HUES48 (cell line): ENCODE results near the gene RHBDD1.

Experiments used
- H3K27ac ChIP-seq: one replicate; pipeline ENCODE4 v1.7.0; 2013; ENCODE audit warnings: low read depth, low read length, inconsistent platforms
- H3K27me3 ChIP-seq: 2 replicates; pipeline ENCODE4 v1.6.1; 2013; ENCODE audit warnings: mild to moderate bottlenecking, low read length; ENCODE audit not compliant: control insufficient read depth, insufficient read depth
- H3K36me3 ChIP-seq: 2 replicates; pipeline ENCODE4 v1.6.1; 2013; ENCODE audit warnings: low read length; ENCODE audit not compliant: control insufficient read depth, insufficient read depth
- H3K4me1 ChIP-seq: 2 replicates; pipeline ENCODE4 v1.6.1; 2013; ENCODE audit warnings: mild to moderate bottlenecking, low read length; ENCODE audit not compliant: control insufficient read depth, insufficient read depth
- H3K4me3 ChIP-seq: 2 replicates; pipeline ENCODE4 v1.5.1; 2013; ENCODE audit warnings: mild to moderate bottlenecking, low read depth, low read length
- H3K9ac ChIP-seq: 2 replicates; pipeline ENCODE4 v1.6.1; 2013; ENCODE audit warnings: mild to moderate bottlenecking, low read depth, low read length, moderate library complexity
- H3K9me3 ChIP-seq: 2 replicates; pipeline ENCODE4 v1.6.1; 2013; ENCODE audit warnings: low read length; ENCODE audit not compliant: control insufficient read depth, insufficient read depth

The RHBDD1 gene

GRCh38 chr2:226970362-226970761, 134.5 kb downstream of the RHBDD1 start:
- H3K27ac ChIP-seq, result no peak overlapping the region
- H3K27me3 ChIP-seq, result no peaks in the 10 kb centered on the region
- H3K9ac ChIP-seq, result no peak overlapping the region
- H3K36me3 ChIP-seq, result no peaks in the 10 kb centered on the region
- H3K4me1 ChIP-seq, result no peaks in the 10 kb centered on the region
- no peaks in the 10 kb centered on the region for H3K9me3 ChIP-seq
- no peak overlapping the region for H3K4me3 ChIP-seq

GRCh38 chr2:226971084-226971483, 135.2 kb downstream of the RHBDD1 start:
- H3K9ac ChIP-seq, result no peak overlapping the region
- H3K9me3 ChIP-seq, result no peaks in the 10 kb centered on the region
- no peak overlapping the region for H3K27ac ChIP-seq
- H3K27me3 ChIP-seq, result no peaks in the 10 kb centered on the region
- H3K4me3 ChIP-seq, result no peak overlapping the region
- no peaks in the 10 kb centered on the region for H3K4me1 ChIP-seq
- H3K36me3 ChIP-seq, result no peaks in the 10 kb centered on the region

GRCh38 chr2:226971770-226972169, 135.9 kb downstream of the RHBDD1 start:
- Histone ChIP-seq H3K9ac (no peak overlapping the region), H3K4me1 (no peaks in the 10 kb centered on the region), H3K4me3 (no peak overlapping the region), H3K27me3 (no peaks in the 10 kb centered on the region), H3K27ac (no peak overlapping the region), H3K9me3 (no peaks in the 10 kb centered on the region), H3K36me3 (no peaks in the 10 kb centered on the region)

GRCh38 chr2:226973816-226974215, 138.0 kb downstream of the RHBDD1 start:
- no peaks in the 10 kb centered on the region for H3K27me3 ChIP-seq
- peaks cover 3% of the 10 kb centered on the region; the same call in 1 of the 2 replicates for H3K4me1 ChIP-seq
- no peaks in the 10 kb centered on the region for H3K9me3 ChIP-seq
- H3K9ac ChIP-seq, result no peak overlapping the region
- no peak overlapping the region for H3K27ac ChIP-seq
- no peaks in the 10 kb centered on the region for H3K36me3 ChIP-seq
- H3K4me3 ChIP-seq, result no peak overlapping the region

GRCh38 chr2:226977775-226978190, 141.9 kb downstream of the RHBDD1 start:
- no peaks in the 10 kb centered on the region for H3K27me3 ChIP-seq
- peaks cover 3% of the 10 kb centered on the region; the same call in 1 of the 2 replicates for H3K4me1 ChIP-seq
- no peak overlapping the region for H3K27ac ChIP-seq
- no peaks in the 10 kb centered on the region for H3K9me3 ChIP-seq
- H3K9ac ChIP-seq, result no peak overlapping the region
- no peak overlapping the region for H3K4me3 ChIP-seq
- H3K36me3 ChIP-seq, result no peaks in the 10 kb centered on the region

GRCh38 chr2:226978300-226978699, 142.4 kb downstream of the RHBDD1 start:
- H3K27me3 ChIP-seq, result no peaks in the 10 kb centered on the region
- no peak overlapping the region for H3K4me3 ChIP-seq
- H3K36me3 ChIP-seq, result no peaks in the 10 kb centered on the region
- no peaks in the 10 kb centered on the region for H3K9me3 ChIP-seq
- H3K9ac ChIP-seq, result no peak overlapping the region
- H3K27ac ChIP-seq, result no peak overlapping the region
- peaks cover 3% of the 10 kb centered on the region; the same call in 1 of the 2 replicates for H3K4me1 ChIP-seq

- no peaks in the 10 kb centered on the region for H3K9me3 ChIP-seq
- no peak overlapping the region for H3K9ac ChIP-seq
- no peak overlapping the region for H3K27ac ChIP-seq
- no peaks in the 10 kb centered on the region for H3K27me3 ChIP-seq
- no peak overlapping the region for H3K4me3 ChIP-seq
- peaks cover 3% of the 10 kb centered on the region; the same call in 1 of the 2 replicates for H3K4me1 ChIP-seq
- no peaks in the 10 kb centered on the region for H3K36me3 ChIP-seq
Measured at GRCh38 chr2:226979004-226979403, 143.2 kb downstream of the RHBDD1 start.

- no peak overlapping the region for H3K4me3 ChIP-seq
- no peaks in the 10 kb centered on the region for H3K9me3 ChIP-seq
- H3K27me3 ChIP-seq, result no peaks in the 10 kb centered on the region
- no peak overlapping the region for H3K9ac ChIP-seq
- no peaks in the 10 kb centered on the region for H3K36me3 ChIP-seq
- H3K27ac ChIP-seq, result no peak overlapping the region
- H3K4me1 ChIP-seq, result peaks cover 12% of the 10 kb centered on the region; the same call in 1 of the 2 replicates
Measured at GRCh38 chr2:226981791-226982326, 146.0 kb downstream of the RHBDD1 start.

- H3K36me3 ChIP-seq, result no peaks in the 10 kb centered on the region
- H3K4me3 ChIP-seq, result no peak overlapping the region
- H3K27me3 ChIP-seq, result no peaks in the 10 kb centered on the region
- H3K27ac ChIP-seq, result no peak overlapping the region
- no peaks in the 10 kb centered on the region for H3K9me3 ChIP-seq
- H3K4me1 ChIP-seq, result peaks cover 9% of the 10 kb centered on the region; the same call in 1 of the 2 replicates
- no peak overlapping the region for H3K9ac ChIP-seq
Measured at GRCh38 chr2:226983895-226984749, 148.3 kb downstream of the RHBDD1 start.

- Histone ChIP-seq H3K9ac (no peak overlapping the region), H3K27ac (no peak overlapping the region), H3K36me3 (no peaks in the 10 kb centered on the region), H3K4me1 (peaks cover 9% of the 10 kb centered on the region; the same call in 1 of the 2 replicates), H3K4me3 (no peak overlapping the region), H3K27me3 (no peaks in the 10 kb centered on the region), H3K9me3 (no peaks in the 10 kb centered on the region)
Measured at GRCh38 chr2:226984750-226985582, 149.1 kb downstream of the RHBDD1 start.
